GM12864 (cell line): ENCODE results near the gene EME2.

ENCODE experiments used
- DNase-seq: peaks from one replicate; pipeline ENCODE4 v3.0.0-alpha.2; 2011; ENCODE audit warnings: low read depth
- H3K4me3 ChIP-seq: 2 replicates; pipeline ENCODE4 v1.5.1; 2011; ENCODE audit warnings: mild to moderate bottlenecking, low read depth, low read length, control low read depth
- TF ChIP-seq, protein P1 (sequence below): IDR thresholded peaks from 2 replicates; pipeline ENCODE4 v1.5.1; 2011; ENCODE audit warnings: low read depth, mild to moderate bottlenecking, moderate library complexity, low read length, control low read depth, inconsistent platforms; ENCODE audit errors: missing control alignments

The EME2 gene

DNA sequence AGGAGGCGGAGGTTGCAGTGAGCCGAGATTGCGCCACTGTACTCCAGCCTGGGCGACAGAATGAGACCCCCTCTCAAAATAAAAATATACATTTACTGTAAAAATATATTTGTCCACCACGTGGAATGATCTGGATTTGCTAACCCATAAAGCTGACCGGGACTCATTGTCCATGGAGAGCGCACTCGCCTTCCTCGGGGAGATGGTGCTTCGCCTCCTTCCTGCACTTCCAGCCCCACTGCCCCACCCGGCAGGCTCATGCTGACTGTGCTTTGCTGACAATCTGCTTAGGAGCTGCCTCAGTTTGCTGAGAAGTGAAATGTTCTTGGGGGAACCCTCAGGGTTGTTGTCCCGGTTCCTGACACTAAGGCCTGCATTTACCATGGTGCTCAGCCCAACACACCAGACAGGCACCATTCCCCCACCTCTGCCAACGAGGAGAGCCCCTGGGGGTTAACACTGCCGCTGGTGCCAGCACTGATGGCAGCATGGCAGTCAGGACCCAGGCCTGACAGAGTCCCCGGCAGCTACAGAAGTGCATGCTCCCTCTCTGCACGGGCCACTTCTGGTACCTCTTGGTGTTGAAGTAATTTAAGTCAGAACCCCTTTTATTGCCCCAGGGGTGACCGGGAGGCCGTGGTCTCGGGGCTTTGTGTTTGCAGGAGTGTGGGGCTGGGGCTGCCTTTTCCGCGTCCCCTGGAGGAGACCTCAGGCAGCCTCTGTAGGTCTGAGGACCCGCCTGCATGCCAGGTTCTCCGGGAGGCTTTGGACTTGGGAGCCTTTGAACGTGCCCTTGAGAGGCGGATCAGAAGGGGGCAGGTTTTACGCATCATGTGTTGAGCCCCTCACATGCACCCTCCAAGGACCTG is 12.6 kb downstream of the EME2 start:
- TF ChIP-seq, protein P1, sequence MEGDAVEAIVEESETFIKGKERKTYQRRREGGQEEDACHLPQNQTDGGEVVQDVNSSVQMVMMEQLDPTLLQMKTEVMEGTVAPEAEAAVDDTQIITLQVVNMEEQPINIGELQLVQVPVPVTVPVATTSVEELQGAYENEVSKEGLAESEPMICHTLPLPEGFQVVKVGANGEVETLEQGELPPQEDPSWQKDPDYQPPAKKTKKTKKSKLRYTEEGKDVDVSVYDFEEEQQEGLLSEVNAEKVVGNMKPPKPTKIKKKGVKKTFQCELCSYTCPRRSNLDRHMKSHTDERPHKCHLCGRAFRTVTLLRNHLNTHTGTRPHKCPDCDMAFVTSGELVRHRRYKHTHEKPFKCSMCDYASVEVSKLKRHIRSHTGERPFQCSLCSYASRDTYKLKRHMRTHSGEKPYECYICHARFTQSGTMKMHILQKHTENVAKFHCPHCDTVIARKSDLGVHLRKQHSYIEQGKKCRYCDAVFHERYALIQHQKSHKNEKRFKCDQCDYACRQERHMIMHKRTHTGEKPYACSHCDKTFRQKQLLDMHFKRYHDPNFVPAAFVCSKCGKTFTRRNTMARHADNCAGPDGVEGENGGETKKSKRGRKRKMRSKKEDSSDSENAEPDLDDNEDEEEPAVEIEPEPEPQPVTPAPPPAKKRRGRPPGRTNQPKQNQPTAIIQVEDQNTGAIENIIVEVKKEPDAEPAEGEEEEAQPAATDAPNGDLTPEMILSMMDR, result no peak
- no peak overlapping the region for H3K4me3 ChIP-seq
- DNase-seq, result no peak

DNA sequence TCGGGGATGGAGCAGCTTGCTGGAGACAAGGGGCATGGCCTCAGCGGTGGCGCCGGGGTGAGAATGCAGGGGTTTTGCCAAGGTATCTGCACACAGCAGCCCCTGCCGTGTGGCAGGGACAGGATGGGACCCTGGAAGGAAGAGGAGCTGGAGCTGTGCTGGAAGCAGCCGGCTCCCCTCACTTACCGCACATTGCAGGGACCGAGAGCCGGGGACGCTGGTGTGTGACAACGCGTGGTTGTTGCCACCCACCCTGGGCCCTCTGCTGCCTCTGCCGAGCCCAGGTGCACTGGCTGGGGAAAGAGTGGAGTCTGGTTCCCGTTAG is 13.2 kb downstream of the EME2 start:
- H3K4me3 ChIP-seq, result no peak overlapping the region
- TF ChIP-seq, protein P1, result no peak
- no peak for DNase-seq

DNA sequence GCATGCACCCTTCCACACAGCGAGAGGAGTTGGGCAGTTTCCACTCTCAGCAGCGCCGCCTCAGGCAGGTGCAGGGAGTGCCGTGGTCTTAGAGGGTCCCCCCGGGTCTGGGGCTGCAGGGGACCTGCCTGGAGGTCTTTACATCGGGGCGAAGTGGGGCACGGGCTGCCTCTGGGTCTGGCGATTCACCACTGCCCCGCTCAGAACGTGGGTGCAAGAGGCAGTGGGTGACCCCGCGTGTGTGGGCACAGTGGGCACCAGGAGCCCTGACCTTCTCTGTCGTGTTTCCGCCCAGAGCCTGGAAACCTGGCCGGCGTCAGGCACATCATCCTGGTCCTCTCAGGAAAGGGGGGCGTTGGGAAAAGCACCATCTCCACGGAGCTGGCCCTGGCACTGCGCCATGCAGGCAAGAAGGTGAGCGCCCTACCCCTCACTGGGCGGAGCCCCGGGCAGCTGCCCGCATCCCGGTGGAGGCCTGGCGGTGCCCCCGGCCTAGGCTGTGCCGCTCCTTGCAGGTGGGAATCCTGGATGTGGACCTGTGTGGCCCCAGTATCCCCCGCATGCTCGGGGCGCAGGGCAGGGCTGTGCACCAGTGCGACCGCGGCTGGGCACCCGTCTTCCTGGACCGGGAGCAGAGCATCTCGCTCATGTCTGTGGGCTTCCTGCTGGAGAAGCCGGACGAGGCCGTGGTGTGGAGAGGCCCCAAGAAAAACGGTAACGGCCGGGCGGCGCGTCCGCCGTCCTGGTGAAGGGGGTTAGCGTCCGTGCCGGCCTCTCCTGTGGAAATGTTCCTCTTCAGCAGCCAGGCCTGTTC is 13.8 kb downstream of the EME2 start:
- TF ChIP-seq, protein P1, result no peak
- no peak overlapping the region for H3K4me3 ChIP-seq

DNA sequence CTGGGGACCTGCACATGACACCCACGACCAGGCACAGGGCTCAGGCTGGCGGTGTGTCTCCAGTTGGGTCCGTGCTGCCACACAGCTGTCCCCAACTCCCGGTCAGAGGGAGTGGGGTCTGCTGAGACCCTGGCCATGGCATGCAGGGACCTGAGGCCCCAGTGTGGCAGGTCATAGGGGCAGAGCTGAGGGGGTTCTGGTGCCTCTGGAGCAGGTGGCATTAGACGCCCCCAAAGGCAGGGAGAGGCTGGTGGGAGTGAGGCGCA is 14.4 kb downstream of the EME2 start:
- no peak overlapping the region for H3K4me3 ChIP-seq
- TF ChIP-seq, protein P1, result no peak

More for the DNA sequence above, 13.8 kb downstream of the EME2 start:
- DNase-seq, result no peak

DNA sequence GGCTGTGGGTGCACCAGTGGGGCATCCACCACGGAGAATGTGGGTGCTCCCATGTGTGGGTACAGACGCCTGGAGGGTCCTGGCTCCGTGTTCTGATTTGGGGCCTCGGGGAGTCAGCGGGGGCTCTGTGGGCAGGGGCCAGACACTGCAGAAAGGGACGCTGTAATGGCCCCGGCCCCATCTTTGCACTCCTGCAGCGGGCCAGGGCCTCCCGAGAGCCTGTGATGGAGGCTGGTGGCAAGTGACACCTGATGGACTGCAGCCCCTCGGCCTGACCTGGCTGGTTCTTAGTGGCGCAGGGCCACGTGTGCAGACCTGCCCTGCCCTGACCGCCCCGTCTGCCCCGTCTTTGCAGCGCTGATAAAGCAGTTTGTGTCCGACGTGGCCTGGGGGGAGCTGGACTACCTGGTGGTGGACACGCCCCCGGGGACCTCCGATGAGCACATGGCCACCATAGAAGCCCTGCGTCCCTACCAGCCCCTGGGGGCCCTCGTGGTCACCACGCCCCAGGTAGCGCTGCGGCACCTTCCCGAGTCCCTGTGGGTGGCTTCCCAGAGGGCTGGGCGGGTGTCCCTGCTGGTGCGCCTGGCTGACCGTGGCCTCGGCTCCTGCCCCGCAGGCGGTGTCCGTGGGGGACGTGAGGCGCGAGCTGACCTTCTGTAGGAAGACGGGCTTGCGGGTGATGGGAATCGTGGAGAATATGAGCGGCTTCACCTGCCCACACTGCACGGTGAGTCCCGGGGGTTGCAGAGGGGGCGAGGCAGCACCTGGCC is 14.9 kb downstream of the EME2 start:
- TF ChIP-seq, protein P1, result no peak
- DNase-seq, result no peak
- no peak overlapping the region for H3K4me3 ChIP-seq

More for the DNA sequence above, 14.4 kb downstream of the EME2 start:
- no peak for DNase-seq

DNA sequence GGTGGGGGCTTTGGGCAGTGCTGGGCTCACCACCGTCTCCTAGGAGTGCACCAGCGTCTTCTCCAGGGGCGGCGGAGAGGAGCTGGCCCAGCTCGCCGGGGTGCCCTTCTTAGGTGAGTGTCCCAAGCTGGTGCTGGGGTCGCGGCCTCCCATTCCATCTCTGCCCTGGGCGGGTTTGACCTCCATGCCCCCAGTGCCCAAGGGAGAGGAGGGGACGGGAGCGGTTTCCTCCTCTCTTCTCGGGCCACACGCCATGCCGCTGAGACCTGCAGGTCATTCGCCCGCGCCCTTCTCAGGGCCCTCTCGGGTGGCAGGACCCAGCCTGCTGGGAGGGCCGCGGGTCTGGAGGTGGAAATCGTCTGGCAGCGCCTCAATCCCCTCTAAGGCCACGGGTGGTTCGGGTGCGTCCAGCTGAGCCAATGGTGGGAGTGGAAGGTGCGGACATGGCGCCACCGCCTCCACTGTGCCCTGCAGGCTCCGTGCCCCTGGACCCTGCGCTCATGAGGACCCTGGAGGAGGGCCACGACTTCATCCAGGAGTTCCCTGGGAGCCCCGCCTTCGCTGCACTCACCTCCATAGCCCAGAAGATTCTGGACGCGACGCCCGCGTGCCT is 15.6 kb downstream of the EME2 start:
- DNase-seq, result no peak
- TF ChIP-seq, protein P1, result no peak
- H3K4me3 ChIP-seq, result no peak overlapping the region
